Stimulated activated CD8-positive, alpha-beta memory T cell treated with anti-CD3 and anti-CD28 coated beads, Interleukin-7, amount 100 ng/mL, for 1 hour (primary cell): Measurements from ENCODE around the gene FOXI3.

Source experiments
- DNase-seq, 2 donors: peaks; one replicate each; pipeline ENCODE4 v3.0.0-alpha.2; 2020; ENCODE audit warnings: low read depth in 2 of 2

FOXI3 gene

GRCh38 chr2:88452565-88452905, at the start of gene FOXI3:
TSS of gene FOXI3 (minus strand) at chr2:88452693. CDS start at chr2:88452535, 158 bp downstream.
- no peak for DNase-seq

GRCh38 chr2:88500691-88501090, 48.2 kb upstream of the FOXI3 start:
- DNase-seq = no peak

- no peak for DNase-seq
These were observed 46.7 kb upstream of the FOXI3 start for GRCh38 chr2:88499204-88499603.

GRCh38 chr2:88493481-88493880, 41.0 kb upstream of the FOXI3 start:
- DNase-seq = no peak

GRCh38 chr2:88492002-88492401, 39.5 kb upstream of the FOXI3 start:
- DNase-seq = no peak

GRCh38 chr2:88489181-88489580, 36.7 kb upstream of the FOXI3 start:
- DNase-seq = no peak

- no peak for DNase-seq
These were observed 30.7 kb upstream of the FOXI3 start for GRCh38 chr2:88483200-88483599.

- DNase-seq = no peak
These were observed 29.3 kb upstream of the FOXI3 start for GRCh38 chr2:88481691-88482336.

GRCh38 chr2:88472811-88473210, 20.3 kb upstream of the FOXI3 start:
- DNase-seq = no peak

GRCh38 chr2:88471083-88471942, 18.8 kb upstream of the FOXI3 start:
- no peak for DNase-seq

GRCh38 chr2:88469202-88470114, 17.0 kb upstream of the FOXI3 start:
- no peak for DNase-seq

- no peak for DNase-seq
These were observed 11.7 kb upstream of the FOXI3 start for GRCh38 chr2:88464153-88464552.

GRCh38 chr2:88458633-88459032, 6.1 kb upstream of the FOXI3 start:
- DNase-seq = no peak

- DNase-seq = no peak
These were observed 588 bp upstream of the FOXI3 start for GRCh38 chr2:88452980-88453582.

GRCh38 chr2:88451811-88452564, 505 bp downstream of the FOXI3 start:
- DNase-seq = no peak

- no peak for DNase-seq
These were observed 1.3 kb downstream of the FOXI3 start for GRCh38 chr2:88450925-88451810.

- DNase-seq = no peak
These were observed 2.3 kb downstream of the FOXI3 start for GRCh38 chr2:88450186-88450585.

GRCh38 chr2:88448248-88448647, 4.2 kb downstream of the FOXI3 start:
- no peak for DNase-seq

GRCh38 chr2:88443353-88443938, 9.0 kb downstream of the FOXI3 start:
- DNase-seq = no peak

GRCh38 chr2:88442473-88442872, 10.0 kb downstream of the FOXI3 start:
- no peak for DNase-seq
